ENCODE results near the gene ERRFI1. TPM values are rescaled to one million over a fixed set of nuclear protein-coding genes. Genes with fewer than 3 reads are reported as not detected.

ERRFI1 gene
- total and polyA plus RNA-seq, 2 experiments from 2014 or later = 123 to 163 TPM

DNA sequence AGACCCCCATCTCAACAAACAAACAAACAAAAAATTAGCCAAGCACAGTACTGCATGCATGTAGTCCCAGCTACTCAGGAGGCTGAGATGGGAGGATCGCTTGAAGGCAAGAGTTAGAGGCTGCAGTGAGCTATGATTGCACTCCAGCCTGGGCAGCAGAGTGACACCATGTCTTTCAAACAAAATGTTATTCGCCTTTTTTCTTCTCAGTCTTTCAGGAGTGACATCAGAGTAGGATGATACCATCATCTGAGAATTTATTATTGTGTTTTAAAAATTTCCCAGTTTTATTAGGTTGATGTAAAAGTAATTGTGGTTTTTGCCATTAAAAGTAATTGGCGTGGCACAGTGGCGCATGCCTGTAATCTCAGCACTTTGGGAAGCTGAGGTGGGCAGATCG is 53.8 kb downstream of the ERRFI1 start:
- Histone ChIP-seq H3K4me2 (no peak overlapping the region), H3K36me3 (replicated peaks; ENCODE audit: insufficient read depth, low read depth) (no peaks in the 10 kb centered on the region), H3K79me2 (peaks cover 24% of the 10 kb centered on the region), H3K27me3 (no peaks in the 10 kb centered on the region), H4K20me1 (ENCODE audit: insufficient read depth, poor library complexity, severe bottlenecking) (peaks cover 9% of the 10 kb centered on the region), H2AFZ (no peak overlapping the region), H3K9me3 (ENCODE audit: low read depth) (no peaks in the 10 kb centered on the region), H3K4me3 (no peak overlapping the region), H3K27ac (no peak overlapping the region), H3K9me2 (replicated peaks; ENCODE audit: insufficient read depth) (no peaks in the 10 kb centered on the region), H3K4me1 (ENCODE audit: insufficient read depth) (no peaks in the 10 kb centered on the region)
- WGBS (ENCODE audit: low lambda C conversion rate, missing lambda C conversion rate) = 93% methylated on average over 5 of the region's 5 CpGs
- no peak for DNase-seq (ENCODE audit: low spot score)
- TF ChIP-seq, protein P1, sequence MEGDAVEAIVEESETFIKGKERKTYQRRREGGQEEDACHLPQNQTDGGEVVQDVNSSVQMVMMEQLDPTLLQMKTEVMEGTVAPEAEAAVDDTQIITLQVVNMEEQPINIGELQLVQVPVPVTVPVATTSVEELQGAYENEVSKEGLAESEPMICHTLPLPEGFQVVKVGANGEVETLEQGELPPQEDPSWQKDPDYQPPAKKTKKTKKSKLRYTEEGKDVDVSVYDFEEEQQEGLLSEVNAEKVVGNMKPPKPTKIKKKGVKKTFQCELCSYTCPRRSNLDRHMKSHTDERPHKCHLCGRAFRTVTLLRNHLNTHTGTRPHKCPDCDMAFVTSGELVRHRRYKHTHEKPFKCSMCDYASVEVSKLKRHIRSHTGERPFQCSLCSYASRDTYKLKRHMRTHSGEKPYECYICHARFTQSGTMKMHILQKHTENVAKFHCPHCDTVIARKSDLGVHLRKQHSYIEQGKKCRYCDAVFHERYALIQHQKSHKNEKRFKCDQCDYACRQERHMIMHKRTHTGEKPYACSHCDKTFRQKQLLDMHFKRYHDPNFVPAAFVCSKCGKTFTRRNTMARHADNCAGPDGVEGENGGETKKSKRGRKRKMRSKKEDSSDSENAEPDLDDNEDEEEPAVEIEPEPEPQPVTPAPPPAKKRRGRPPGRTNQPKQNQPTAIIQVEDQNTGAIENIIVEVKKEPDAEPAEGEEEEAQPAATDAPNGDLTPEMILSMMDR (IDR thresholded peaks at IDR 0.05; ENCODE audit: poor library complexity) = no peak
- TF ChIP-seq EZH2phosphoT487 (IDR thresholded peaks at IDR 0.05; ENCODE audit: low read depth, severe bottlenecking, unreplicated experiment) = no peak
- no peak for TF ChIP-seq EZH2 (IDR thresholded peaks at IDR 0.05; ENCODE audit: borderline replicate concordance)

DNA sequence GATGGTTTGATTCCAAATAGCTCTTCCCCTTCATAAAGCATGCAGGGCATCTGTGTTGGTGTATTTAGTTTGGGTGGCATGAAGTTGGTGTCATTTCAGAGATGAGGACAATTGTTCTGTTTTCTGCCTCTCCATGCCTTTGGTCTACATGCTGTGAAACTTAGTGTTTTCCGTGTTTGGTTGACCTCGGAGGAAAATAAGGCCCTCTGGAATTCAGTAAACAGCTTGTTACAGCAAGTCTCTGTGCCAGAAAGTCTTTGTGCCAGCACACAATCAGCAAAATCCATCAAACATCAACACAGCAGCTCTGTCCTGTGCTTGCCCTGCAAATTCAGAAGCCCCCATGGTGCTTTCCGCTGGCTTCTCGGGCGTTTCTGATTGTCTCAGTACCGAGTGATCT is 55.1 kb downstream of the ERRFI1 start:
- no peak for DNase-seq (ENCODE audit: low spot score)
- H3K4me1 ChIP-seq (ENCODE audit: insufficient read depth) = no peaks in the 10 kb centered on the region
- 97% methylated on average over 6 of the region's 6 CpGs for WGBS (ENCODE audit: low lambda C conversion rate, missing lambda C conversion rate)
- no peak overlapping the region for H3K27ac ChIP-seq
- H3K36me3 ChIP-seq (replicated peaks; ENCODE audit: insufficient read depth, low read depth) = no peaks in the 10 kb centered on the region
- TF ChIP-seq EZH2phosphoT487 (IDR thresholded peaks at IDR 0.05; ENCODE audit: low read depth, severe bottlenecking, unreplicated experiment) = no peak
- TF ChIP-seq, protein P1 (IDR thresholded peaks at IDR 0.05; ENCODE audit: poor library complexity) = no peak
- TF ChIP-seq EZH2 (IDR thresholded peaks at IDR 0.05; ENCODE audit: borderline replicate concordance) = no peak
- H3K27me3 ChIP-seq = no peaks in the 10 kb centered on the region
- no peaks in the 10 kb centered on the region for H3K9me3 ChIP-seq (ENCODE audit: low read depth)
- peaks cover 9% of the 10 kb centered on the region for H4K20me1 ChIP-seq (ENCODE audit: insufficient read depth, poor library complexity, severe bottlenecking)
- H3K79me2 ChIP-seq = peaks cover 34% of the 10 kb centered on the region
- H3K4me3 ChIP-seq = no peak overlapping the region
- no peaks in the 10 kb centered on the region for H3K9me2 ChIP-seq (replicated peaks; ENCODE audit: insufficient read depth)
- no peak overlapping the region for H3K4me2 ChIP-seq
- no peak overlapping the region for H2AFZ ChIP-seq

DNA sequence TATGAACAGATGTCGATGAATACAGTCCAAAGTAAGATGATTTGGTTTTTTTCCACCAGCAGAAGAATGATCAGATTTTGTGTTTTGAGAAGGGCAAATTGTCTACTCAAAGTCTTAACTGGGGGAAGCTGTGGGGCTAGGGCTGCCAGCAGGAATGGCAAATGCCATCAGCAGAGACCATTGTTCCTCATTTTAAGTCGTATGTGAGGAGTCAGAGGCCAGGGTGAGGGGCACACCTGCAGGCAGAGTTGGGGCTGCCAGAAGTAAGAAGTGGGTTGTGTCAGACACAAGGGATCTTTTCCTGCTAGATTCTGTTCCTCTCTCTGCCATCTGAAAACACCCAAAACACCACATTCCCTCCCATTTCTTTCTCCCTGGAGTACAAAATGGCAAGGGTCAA is 55.9 kb downstream of the ERRFI1 start:
- Histone ChIP-seq H3K27ac (no peak overlapping the region), H3K9me3 (ENCODE audit: low read depth) (no peaks in the 10 kb centered on the region), H3K79me2 (peaks cover 36% of the 10 kb centered on the region), H4K20me1 (ENCODE audit: insufficient read depth, poor library complexity, severe bottlenecking) (peaks cover 7% of the 10 kb centered on the region), H3K9me2 (replicated peaks; ENCODE audit: insufficient read depth) (no peaks in the 10 kb centered on the region), H3K27me3 (no peaks in the 10 kb centered on the region), H3K4me1 (ENCODE audit: insufficient read depth) (no peaks in the 10 kb centered on the region), H3K36me3 (replicated peaks; ENCODE audit: insufficient read depth, low read depth) (no peaks in the 10 kb centered on the region), H3K4me3 (no peak overlapping the region), H3K4me2 (no peak overlapping the region), H2AFZ (no peak overlapping the region)
- no peak for DNase-seq (ENCODE audit: low spot score)
- WGBS (ENCODE audit: low lambda C conversion rate, missing lambda C conversion rate) = 88% methylated on average over 2 of the region's 2 CpGs
- no peak for TF ChIP-seq EZH2phosphoT487 (IDR thresholded peaks at IDR 0.05; ENCODE audit: low read depth, severe bottlenecking, unreplicated experiment)
- TF ChIP-seq EZH2 (IDR thresholded peaks at IDR 0.05; ENCODE audit: borderline replicate concordance) = no peak
- TF ChIP-seq, protein P1 (IDR thresholded peaks at IDR 0.05; ENCODE audit: poor library complexity) = no peak

DNA sequence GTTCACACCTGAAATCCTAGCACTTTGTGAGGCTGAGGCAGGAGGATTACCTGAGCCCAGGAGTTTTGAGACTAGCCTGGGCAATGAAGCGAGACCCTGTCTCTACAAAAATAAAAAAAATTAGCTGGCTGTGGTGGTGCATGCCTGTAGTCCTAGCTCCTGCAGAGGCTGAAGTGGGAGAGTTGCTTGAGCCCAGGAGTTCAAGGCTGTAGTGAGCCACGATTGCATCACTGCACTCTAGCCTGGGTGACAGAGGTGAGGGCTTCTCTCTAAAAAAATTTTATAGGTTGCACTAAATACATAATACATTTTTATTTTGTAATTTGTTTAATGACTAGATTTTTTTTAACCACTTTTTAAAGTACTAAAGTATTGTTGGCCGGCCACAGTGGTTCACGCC is 58.5 kb downstream of the ERRFI1 start:
- no peaks in the 10 kb centered on the region for H3K9me3 ChIP-seq (ENCODE audit: low read depth)
- peaks cover 4% of the 10 kb centered on the region for H3K4me1 ChIP-seq (ENCODE audit: insufficient read depth)
- no peaks in the 10 kb centered on the region for H3K9me2 ChIP-seq (replicated peaks; ENCODE audit: insufficient read depth)
- 91% methylated on average over 4 of the region's 4 CpGs for WGBS (ENCODE audit: low lambda C conversion rate, missing lambda C conversion rate)
- peaks cover 62% of the 10 kb centered on the region for H3K79me2 ChIP-seq
- TF ChIP-seq EZH2 (IDR thresholded peaks at IDR 0.05; ENCODE audit: borderline replicate concordance) (no peak), EZH2phosphoT487 (IDR thresholded peaks at IDR 0.05; ENCODE audit: low read depth, severe bottlenecking, unreplicated experiment) (no peak)
- TF ChIP-seq, protein P1 (IDR thresholded peaks at IDR 0.05; ENCODE audit: poor library complexity) = no peak
- peaks cover 7% of the 10 kb centered on the region for H4K20me1 ChIP-seq (ENCODE audit: insufficient read depth, poor library complexity, severe bottlenecking)
- no peaks in the 10 kb centered on the region for H3K36me3 ChIP-seq (replicated peaks; ENCODE audit: insufficient read depth, low read depth)
- no peak overlapping the region for H3K4me3 ChIP-seq
- H2AFZ ChIP-seq = no peak overlapping the region
- no peak overlapping the region for H3K27ac ChIP-seq
- H3K4me2 ChIP-seq = no peak overlapping the region
- H3K27me3 ChIP-seq = no peaks in the 10 kb centered on the region
- DNase-seq (ENCODE audit: low spot score) = no peak

Data from hepatocyte (in vitro differentiated cells).